MCF 10A (cell line): ENCODE measurements around the gene HIVEP2. TPM values are rescaled to one million over a fixed set of nuclear protein-coding genes. Genes with fewer than 3 reads are reported as not detected.

Source experiments
- BruUV-seq: library from RNA; stranded (reverse); fragments of 400-500 nt; replicated peaks from 2 replicates; lab custom pipeline; 2021; lab: Mats Ljungman, UMichigan
- CTCF ChIA-PET: fragments of 300-600 bp; sonication (Branson Sonifier 250); formaldehyde crosslinking; extraction: SDS; loops from one replicate; lab custom pipeline; 2021; ENCODE audit warnings: antibody characterized with exemption, inconsistent platforms; lab: Yijun Ruan, JAX
- POLR2A ChIA-PET: fragments of 300-600, 350-650 bp; sonication (Branson Sonifier 250); formaldehyde crosslinking; extraction: SDS; loops from one replicate; lab custom pipeline; 2020; ENCODE audit warnings: antibody characterized with exemption, inconsistent platforms; lab: Yijun Ruan, JAX
- DNase-seq: peaks from one replicate; pipeline ENCODE4 v3.0.0-alpha.2; 2018; ENCODE audit not compliant: unreplicated experiment
- H3K27ac Mint-ChIP-seq: one replicate; pipeline ENCODE4 v1.8.0; 2022; ENCODE audit warnings: mild to moderate bottlenecking, low read depth, mixed read lengths; ENCODE audit not compliant: unreplicated experiment
- H3K27me3 Mint-ChIP-seq: one replicate; pipeline ENCODE4 v1.8.0; 2022; ENCODE audit warnings: mixed read lengths; ENCODE audit not compliant: insufficient read depth, unreplicated experiment
- H3K36me3 Mint-ChIP-seq: one replicate; pipeline ENCODE4 v1.8.0; 2022; ENCODE audit warnings: mild to moderate bottlenecking, moderate library complexity, mixed read lengths; ENCODE audit not compliant: insufficient read depth, unreplicated experiment
- H3K4me1 Mint-ChIP-seq: one replicate; pipeline ENCODE4 v1.8.0; 2022; ENCODE audit warnings: mixed read lengths; ENCODE audit not compliant: insufficient read depth, unreplicated experiment
- H3K4me3 Mint-ChIP-seq: one replicate; pipeline ENCODE4 v1.8.0; 2022; ENCODE audit warnings: mild to moderate bottlenecking, moderate library complexity, mixed read lengths; ENCODE audit not compliant: unreplicated experiment
- H3K9me3 Mint-ChIP-seq: one replicate; pipeline ENCODE4 v1.8.0; 2022; ENCODE audit warnings: mixed read lengths; ENCODE audit not compliant: unreplicated experiment
- intact Hi-C: fragments of 100-400 bp; cut with micrococcal nuclease; formaldehyde crosslinking; loops from 2 replicates; pipeline ENCODE4 v1.14.1; 2022
- total RNA-seq: library from RNA; stranded (reverse); gene quantifications from 2 replicates; pipeline ENCODE4 v1.2.3, GENCODE V29; 2022
- TF ChIP-seq, protein P1 (sequence below): fragments of 200-600 bp; IDR thresholded peaks from one replicate; pipeline ENCODE4 v1.8.0; 2022; ENCODE audit warnings: antibody characterized with exemption, mild to moderate bottlenecking; ENCODE audit not compliant: unreplicated experiment

Gene HIVEP2
- total RNA-seq, 1 experiment from 2014 or later, result 23.6 TPM

DNA sequence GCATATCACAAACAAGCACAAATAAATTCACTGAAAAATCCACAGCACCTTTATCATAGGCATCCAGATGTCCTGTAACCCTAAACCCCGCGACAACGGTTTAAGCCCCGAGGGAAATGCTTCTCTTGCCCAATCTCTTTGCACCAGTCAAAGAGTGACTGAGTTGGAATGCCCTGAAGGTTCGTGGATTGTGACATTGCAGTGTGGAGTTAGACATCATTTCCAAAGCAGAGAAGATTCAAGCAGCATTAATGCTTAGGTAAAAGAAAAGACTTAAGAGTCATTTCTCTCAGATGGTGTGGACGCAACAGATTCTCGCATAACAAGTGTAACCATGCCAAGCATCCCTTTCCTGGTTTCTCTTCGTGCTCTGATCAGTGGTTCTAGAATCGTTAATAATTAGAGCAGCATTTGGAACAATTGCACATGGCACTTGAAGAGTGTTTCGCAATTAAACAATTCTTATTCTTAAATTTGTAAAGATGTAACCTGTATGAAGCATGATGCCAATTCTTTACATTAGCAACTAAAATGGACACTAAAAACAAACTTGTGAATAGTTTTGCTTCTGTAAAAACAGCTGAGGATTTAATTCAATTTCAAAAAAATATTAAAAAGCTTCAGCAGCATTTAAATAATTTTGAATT lies 121.6 kb downstream of the HIVEP2 start:
- Mint-ChIP-seq H3K27ac (no peak overlapping the region), H3K36me3 (peaks cover 7% of the 10 kb centered on the region), H3K27me3 (no peaks in the 10 kb centered on the region), H3K9me3 (no peaks in the 10 kb centered on the region), H3K4me3 (no peak overlapping the region), H3K4me1 (peaks cover 32% of the 10 kb centered on the region)
- TF ChIP-seq, protein P1, sequence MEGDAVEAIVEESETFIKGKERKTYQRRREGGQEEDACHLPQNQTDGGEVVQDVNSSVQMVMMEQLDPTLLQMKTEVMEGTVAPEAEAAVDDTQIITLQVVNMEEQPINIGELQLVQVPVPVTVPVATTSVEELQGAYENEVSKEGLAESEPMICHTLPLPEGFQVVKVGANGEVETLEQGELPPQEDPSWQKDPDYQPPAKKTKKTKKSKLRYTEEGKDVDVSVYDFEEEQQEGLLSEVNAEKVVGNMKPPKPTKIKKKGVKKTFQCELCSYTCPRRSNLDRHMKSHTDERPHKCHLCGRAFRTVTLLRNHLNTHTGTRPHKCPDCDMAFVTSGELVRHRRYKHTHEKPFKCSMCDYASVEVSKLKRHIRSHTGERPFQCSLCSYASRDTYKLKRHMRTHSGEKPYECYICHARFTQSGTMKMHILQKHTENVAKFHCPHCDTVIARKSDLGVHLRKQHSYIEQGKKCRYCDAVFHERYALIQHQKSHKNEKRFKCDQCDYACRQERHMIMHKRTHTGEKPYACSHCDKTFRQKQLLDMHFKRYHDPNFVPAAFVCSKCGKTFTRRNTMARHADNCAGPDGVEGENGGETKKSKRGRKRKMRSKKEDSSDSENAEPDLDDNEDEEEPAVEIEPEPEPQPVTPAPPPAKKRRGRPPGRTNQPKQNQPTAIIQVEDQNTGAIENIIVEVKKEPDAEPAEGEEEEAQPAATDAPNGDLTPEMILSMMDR, result no peak
- DNase-seq, result peak; percentile 49
- no TSS peak for BruUV-seq
- intact Hi-C loops, result loop anchor here (10.0 kb wide), 1 partner anchor 129 kb away; no protein-coding TSS in a partner anchor
- CTCF ChIA-PET, result interaction anchor here (0.7 to 1.2 kb wide), 3 partner anchors 9 to 60 kb away, joined by 3 to 6 read pairs (median 3); no protein-coding TSS in a partner anchor
- POLR2A ChIA-PET, result interaction anchor here (7.9 kb wide), 1 partner anchor 17 kb away, joined by 101 read pairs; no protein-coding TSS in a partner anchor

DNA sequence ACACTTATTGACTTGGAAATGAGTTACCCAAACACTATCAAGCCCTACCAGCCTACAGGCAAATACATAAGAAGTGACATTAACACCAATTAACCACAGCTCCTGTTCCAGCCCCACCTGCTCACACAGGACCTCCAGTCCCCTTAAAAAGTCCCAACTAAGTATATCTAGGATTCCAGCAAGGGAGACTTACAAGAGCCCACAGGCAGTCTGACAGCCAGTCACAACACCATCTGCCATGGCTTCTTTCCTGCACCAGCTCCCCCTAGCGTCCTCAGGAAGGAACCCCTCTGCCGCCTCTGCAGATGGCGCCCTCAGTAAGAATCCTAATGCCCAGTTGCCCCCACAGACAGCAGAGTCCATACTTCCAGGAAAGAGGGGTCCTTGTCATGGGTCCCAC lies 122.1 kb downstream of the HIVEP2 start:
- no peaks in the 10 kb centered on the region for H3K27me3 Mint-ChIP-seq
- peaks cover 7% of the 10 kb centered on the region for H3K36me3 Mint-ChIP-seq
- H3K4me3 Mint-ChIP-seq, result no peak overlapping the region
- BruUV-seq, result no TSS peak
- no peaks in the 10 kb centered on the region for H3K9me3 Mint-ChIP-seq
- DNase-seq, result no peak
- ChIA-PET CTCF (interaction anchor here (0.6 to 1.2 kb wide), 3 partner anchors 9 to 349 kb away, joined by 3 read pairs; no protein-coding TSS in a partner anchor), POLR2A (no interaction called here)
- TF ChIP-seq, protein P1, result peak; percentile 29
- intact Hi-C loops, result loop anchor here (10.0 kb wide), 1 partner anchor 128 kb away; no protein-coding TSS in a partner anchor
- no peak overlapping the region for H3K27ac Mint-ChIP-seq
- H3K4me1 Mint-ChIP-seq, result peaks cover 27% of the 10 kb centered on the region

DNA sequence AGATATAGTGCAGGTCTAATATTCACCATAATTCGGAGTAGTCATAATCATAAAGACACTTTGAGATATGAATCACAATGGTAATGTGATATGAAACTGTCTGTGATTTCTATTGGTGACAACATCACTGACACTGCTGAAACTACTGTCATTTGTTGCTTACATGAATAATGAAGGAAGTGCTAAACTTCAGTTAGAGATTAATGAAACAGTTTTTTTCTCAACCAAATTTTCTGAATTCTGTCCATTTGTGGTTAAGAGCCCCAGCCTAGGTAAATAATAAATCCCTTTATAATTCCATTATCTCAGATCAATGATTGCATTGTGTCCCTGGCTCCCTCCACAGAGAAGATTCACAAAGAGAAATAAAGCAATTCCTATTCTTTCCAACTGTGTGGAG lies 122.6 kb downstream of the HIVEP2 start:
- peaks cover 22% of the 10 kb centered on the region for H3K4me1 Mint-ChIP-seq
- no TSS peak for BruUV-seq
- no peak overlapping the region for H3K27ac Mint-ChIP-seq
- no peaks in the 10 kb centered on the region for H3K27me3 Mint-ChIP-seq
- DNase-seq, result no peak
- no peaks in the 10 kb centered on the region for H3K9me3 Mint-ChIP-seq
- TF ChIP-seq, protein P1, result no peak
- no peak overlapping the region for H3K4me3 Mint-ChIP-seq
- intact Hi-C loops, result loop anchor here (10.0 kb wide), 1 partner anchor 128 kb away; no protein-coding TSS in a partner anchor
- POLR2A ChIA-PET, result interaction anchor here (1.0 kb wide), 1 partner anchor 15 kb away, joined by 3 read pairs; no protein-coding TSS in a partner anchor
- CTCF ChIA-PET, result interaction anchor here (0.6 to 1.2 kb wide), 2 partner anchors 255 to 348 kb away, joined by 3 read pairs; no protein-coding TSS in a partner anchor
- H3K36me3 Mint-ChIP-seq, result peaks cover 7% of the 10 kb centered on the region

- TF ChIP-seq, protein P1, result no peak
These were observed 123.1 kb downstream of the HIVEP2 start for GRCh38 chr6:142821860-142822259.

More at GRCh38 chr6:142821860-142822259, 123.1 kb downstream of the HIVEP2 start:
- H3K4me3 Mint-ChIP-seq, result no peak overlapping the region
- ChIA-PET POLR2A (interaction anchor here (1.0 to 1.3 kb wide), 2 partner anchors 15 to 63 kb away, joined by 3 read pairs; no protein-coding TSS in a partner anchor), CTCF (interaction anchor here (1.2 kb wide), 1 partner anchor 348 kb away, joined by 3 read pairs; no protein-coding TSS in a partner anchor)
- no peak for DNase-seq
- no peak overlapping the region for H3K27ac Mint-ChIP-seq
- BruUV-seq, result no TSS peak
- no peaks in the 10 kb centered on the region for H3K27me3 Mint-ChIP-seq
- H3K9me3 Mint-ChIP-seq, result no peaks in the 10 kb centered on the region
- peaks cover 17% of the 10 kb centered on the region for H3K4me1 Mint-ChIP-seq
- H3K36me3 Mint-ChIP-seq, result peaks cover 7% of the 10 kb centered on the region
- intact Hi-C loops, result loop anchor here (10.0 kb wide), 1 partner anchor 127 kb away; no protein-coding TSS in a partner anchor
